Measurements from ENCODE around the gene ACSL3.

GRCh38 chr2:222960126-222960525 is 99.3 kb downstream of the ACSL3 start:
- TF ChIP-seq CTCF (IDR thresholded peaks at IDR 0.05; ENCODE audit: low read length), result no peak
- no peak for TF ChIP-seq EZH2 (optimal IDR thresholded peaks at IDR 0.05; ENCODE audit: low read depth, low read length)
- TF ChIP-seq EZH2phosphoT487 (IDR thresholded peaks at IDR 0.05; ENCODE audit: low read length), result no peak

Data from MM.1S (cell line).